GM12892 (cell line): ENCODE data around the gene CDRT4.

ENCODE experiments used
- DNase-seq: peaks from one replicate; pipeline ENCODE4 v3.0.0; 2011; ENCODE audit not compliant: insufficient read length
- FAIRE-seq: peaks from 2 replicates; lab custom pipeline; 2011; peaks lifted over from hg19 to GRCh38; lab: Jason Lieb, UNC
- POLR2A ChIP-seq: IDR thresholded peaks from 2 replicates; pipeline ENCODE4 v1.6.1; 2011; ENCODE audit warnings: low read depth, low read length, control low read depth
- POLR2AphosphoS5 ChIP-seq: IDR thresholded peaks from 2 replicates; pipeline ENCODE4 v1.6.1; 2011; ENCODE audit warnings: low read depth, low read length, control low read depth
- TAF1 ChIP-seq: IDR thresholded peaks from 2 replicates; pipeline ENCODE4 v1.6.1; 2011; ENCODE audit warnings: low read depth, mild to moderate bottlenecking, control low read depth, low read length, borderline replicate concordance

CDRT4 gene

DNA sequence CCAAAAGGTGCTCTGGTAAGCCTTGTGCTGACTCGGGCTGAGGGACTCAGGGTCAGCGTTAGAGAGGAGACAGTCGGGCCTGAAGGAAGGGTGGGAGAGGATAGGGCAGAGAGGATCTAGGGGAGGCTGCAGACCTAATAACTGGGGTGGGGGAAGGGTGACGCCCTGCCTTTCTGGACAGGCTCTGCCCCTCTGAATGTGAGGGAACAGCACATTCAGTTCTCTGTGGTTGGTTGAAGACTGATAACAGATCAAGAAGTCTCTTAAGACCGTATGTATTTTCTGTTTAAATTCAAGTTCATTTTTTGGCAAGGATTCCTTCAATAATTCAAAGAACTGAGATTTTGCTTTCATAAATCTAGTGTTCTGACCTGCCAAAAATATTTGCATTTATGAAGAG lies 69.8 kb downstream of the CDRT4 start:
- FAIRE-seq (no peak), DNase-seq (no peak)
- TF ChIP-seq POLR2AphosphoS5 (no peak), TAF1 (no peak), POLR2A (no peak)

DNA sequence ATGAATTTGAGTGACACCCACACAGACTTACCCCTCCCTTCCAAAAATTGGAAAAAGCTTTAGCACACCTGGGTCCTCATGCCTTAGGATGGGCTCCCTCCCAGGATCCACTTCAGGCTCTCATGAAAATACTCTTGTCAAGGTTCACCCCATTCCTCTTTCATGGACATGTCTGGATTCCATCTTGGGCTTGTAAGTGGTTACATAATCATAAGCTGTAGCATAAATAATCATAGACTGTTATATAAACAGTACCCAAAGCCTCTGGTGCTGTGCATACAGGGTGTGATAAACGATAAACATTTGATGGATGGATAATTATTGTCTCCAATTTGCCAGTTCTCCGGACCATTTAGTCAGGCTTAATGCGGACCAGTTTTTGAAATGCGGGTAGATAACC lies 72.3 kb downstream of the CDRT4 start:
- DNase-seq (no peak), FAIRE-seq (no peak)
- TF ChIP-seq POLR2A: no peak
- no peak for TF ChIP-seq POLR2AphosphoS5
- TF ChIP-seq TAF1: no peak

DNA sequence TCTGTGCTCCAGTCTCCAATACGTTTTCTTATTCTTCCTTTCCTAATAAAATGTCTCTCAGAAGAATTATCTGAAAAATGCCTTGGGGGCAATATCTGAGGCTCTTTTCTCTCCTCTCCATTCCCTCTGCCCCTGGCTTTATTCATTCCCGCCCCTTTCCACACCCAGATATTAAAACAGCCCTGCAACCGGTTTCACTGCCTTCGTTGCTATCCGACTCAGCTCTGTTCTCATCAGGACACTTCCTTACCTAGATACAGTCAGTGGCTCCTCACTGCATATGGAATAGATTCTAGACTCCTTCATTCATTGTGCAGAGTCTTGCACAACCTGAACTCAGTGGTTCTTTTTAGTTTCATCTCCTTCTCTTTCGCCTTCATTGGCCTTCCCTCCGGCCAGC lies 74.0 kb downstream of the CDRT4 start:
- TF ChIP-seq POLR2A: no peak
- TF ChIP-seq POLR2AphosphoS5: no peak
- TF ChIP-seq TAF1: no peak
- DNase-seq (no peak), FAIRE-seq (no peak)

DNA sequence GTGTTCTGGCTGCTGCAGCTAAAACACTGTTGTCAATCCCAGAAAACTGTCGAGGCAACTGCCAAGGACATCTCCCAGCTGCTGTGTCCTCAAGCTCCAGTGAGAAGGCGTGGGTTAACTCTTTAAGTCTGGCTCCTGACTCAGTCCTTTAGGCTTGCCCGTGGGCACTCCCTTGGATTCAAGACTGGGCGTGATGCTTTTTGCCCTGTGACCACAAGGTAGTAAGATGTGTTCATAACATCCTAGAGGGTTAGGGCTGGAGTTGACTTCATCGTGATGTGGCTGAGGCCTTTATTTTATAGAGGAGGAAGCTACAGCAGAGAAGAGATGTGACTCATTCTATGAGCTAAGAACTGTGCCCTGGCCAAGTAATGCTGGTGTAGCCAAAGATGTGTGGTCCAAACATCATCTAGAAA lies 75.1 kb downstream of the CDRT4 start:
- FAIRE-seq (no peak), DNase-seq (no peak)
- TF ChIP-seq POLR2AphosphoS5: no peak
- TF ChIP-seq TAF1: no peak
- no peak for TF ChIP-seq POLR2A

DNA sequence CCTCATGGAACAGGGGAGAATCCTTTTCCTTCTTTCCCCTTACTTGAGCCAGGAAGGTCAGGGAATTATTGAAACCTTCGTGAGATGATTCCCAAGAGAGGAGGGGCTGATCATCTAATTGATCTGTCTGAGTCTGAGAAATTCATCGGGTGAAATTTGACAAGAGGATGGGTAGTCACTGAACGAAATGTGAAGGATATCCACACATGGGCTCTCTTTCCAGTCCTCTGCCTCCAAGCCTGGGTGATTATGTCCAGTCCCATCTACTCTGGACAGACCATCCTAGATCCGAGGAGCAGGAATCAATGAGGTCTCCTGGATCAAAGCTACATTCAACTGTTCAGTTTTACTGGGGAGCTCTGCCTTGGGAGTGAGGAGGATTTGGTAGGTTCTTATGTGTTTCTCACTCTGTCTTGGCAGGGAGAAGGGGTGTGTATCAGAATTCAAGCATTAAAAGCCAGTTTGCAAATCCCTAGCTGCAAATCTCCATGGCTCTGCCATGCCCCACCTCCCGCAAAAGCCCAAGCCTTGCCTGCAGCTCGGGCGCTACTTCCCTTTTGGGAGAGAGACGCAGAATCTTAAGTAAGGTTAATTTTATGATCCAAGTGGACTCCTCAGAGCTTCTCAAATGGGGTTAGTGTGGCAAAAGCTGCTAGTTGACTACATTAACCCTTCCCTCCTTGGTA lies 78.9 kb downstream of the CDRT4 start:
- TF ChIP-seq TAF1: no peak
- no peak for TF ChIP-seq POLR2A
- TF ChIP-seq POLR2AphosphoS5: no peak
- DNase-seq (no peak), FAIRE-seq (no peak)

DNA sequence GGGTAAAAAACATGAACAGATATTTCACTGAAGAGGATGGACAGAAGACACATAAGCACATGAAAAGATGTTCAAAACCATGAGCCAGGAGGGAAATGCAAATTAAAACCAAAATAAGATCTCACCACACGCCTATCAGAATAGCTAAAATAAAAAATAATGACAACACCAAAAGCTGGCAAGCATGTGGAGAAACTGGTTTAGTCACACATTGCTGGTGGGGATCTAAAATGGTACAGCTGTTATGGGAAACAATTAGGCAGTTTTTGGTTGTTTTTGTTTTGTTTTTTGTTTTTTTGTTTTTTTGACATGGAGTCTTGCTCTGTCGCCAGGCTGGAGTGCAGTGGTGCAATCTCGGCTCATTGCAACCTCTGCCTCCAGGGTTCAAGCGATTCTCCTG lies 81.3 kb downstream of the CDRT4 start:
- DNase-seq: no peak
- TF ChIP-seq POLR2A (no peak), POLR2AphosphoS5 (no peak), TAF1 (no peak)
- FAIRE-seq: no peak
